CD4-positive, alpha-beta T cell (primary cell): ENCODE measurements around the gene SLC37A1. TPM values are rescaled to one million over a fixed set of nuclear protein-coding genes. Genes with fewer than 3 reads are reported as not detected.

Source experiments
- ATAC-seq: fragments of 200-7000 bp; cut with Tn5 transposase; one replicate; pipeline ENCODE4 v1.10.0; 2022; ENCODE audit warnings: mild to moderate bottlenecking; ENCODE audit not compliant: poor library complexity
- CTCF ChIA-PET: fragments of 350-600 bp; sonication (Branson Sonifier 250); formaldehyde crosslinking; loops from one replicate; lab custom pipeline; 2021; ENCODE audit warnings: antibody characterized with exemption, inconsistent platforms; lab: Charles Lee
- POLR2A ChIA-PET: fragments of 350-600 bp; sonication (Branson Sonifier 250); formaldehyde crosslinking; loops from one replicate; lab custom pipeline; 2021; ENCODE audit warnings: antibody characterized with exemption, inconsistent platforms; lab: Charles Lee
- DNase-seq, 14 experiments: peaks; one replicate each; pipeline ENCODE4 v3.0.0-alpha.2; 2013 to 2020; ENCODE audit warnings: mixed read lengths in 2 of 14
- H3K27ac ChIP-seq, 2 donors: one replicate each; pipeline versions ENCODE4 v1.5.1 to v1.7.0; 2013; ENCODE audit warnings: low read length in 2 of 2, low read depth in 1 of 2, mild to moderate bottlenecking in 1 of 2
- H3K27me3 ChIP-seq, 2 experiments: 1 replicate in 1 of 2; 2 replicates in 1 of 2; pipeline versions ENCODE4 v1.6.1 to v1.7.0; 2013; ENCODE audit warnings: low read length in 2 of 2, control low read depth in 1 of 2, mild to moderate bottlenecking in 1 of 2, moderate library complexity in 1 of 2; ENCODE audit not compliant: insufficient read depth in 2 of 2, control insufficient read depth in 1 of 2
- H3K36me3 ChIP-seq: one replicate; pipeline ENCODE4 v1.6.1; 2013; ENCODE audit warnings: low read length, control low read depth; ENCODE audit not compliant: insufficient read depth
- H3K4me1 ChIP-seq: one replicate; pipeline ENCODE4 v1.6.1; 2013; ENCODE audit warnings: low read length, control low read depth; ENCODE audit not compliant: insufficient read depth
- H3K4me3 ChIP-seq: one replicate; pipeline ENCODE4 v1.5.1; 2013; ENCODE audit warnings: mild to moderate bottlenecking, low read length, moderate library complexity
- H3K9me3 ChIP-seq, 2 experiments: 1 replicate in 1 of 2; 2 replicates in 1 of 2; pipeline versions ENCODE4 v1.6.1 to v1.7.0; 2013; ENCODE audit warnings: low read length in 2 of 2, mild to moderate bottlenecking in 2 of 2, control low read depth in 1 of 2, moderate library complexity in 1 of 2; ENCODE audit not compliant: control insufficient read depth in 1 of 2, insufficient read depth in 1 of 2
- H3K27ac Mint-ChIP-seq: one replicate; pipeline ENCODE4 v1.8.0; 2020; ENCODE audit warnings: mixed read lengths
- H3K27me3 Mint-ChIP-seq: one replicate; pipeline ENCODE4 v1.8.0; 2021; ENCODE audit warnings: mixed read lengths
- H3K36me3 Mint-ChIP-seq: one replicate; pipeline ENCODE4 v1.8.0; 2021; ENCODE audit warnings: low read depth, mixed read lengths
- H3K4me1 Mint-ChIP-seq: one replicate; pipeline ENCODE4 v1.8.0; 2021; ENCODE audit warnings: low read depth, mixed read lengths
- H3K4me3 Mint-ChIP-seq: one replicate; pipeline ENCODE4 v1.8.0; 2020; ENCODE audit warnings: mild to moderate bottlenecking, mixed read lengths
- H3K9me3 Mint-ChIP-seq: one replicate; pipeline ENCODE4 v1.8.0; 2020; ENCODE audit warnings: mixed read lengths
- CTCF ChIP-seq: fragments of 200-600 bp; IDR thresholded peaks from one replicate; pipeline ENCODE4 v1.8.0; 2022; ENCODE audit warnings: antibody characterized with exemption, mild to moderate bottlenecking
- intact Hi-C, 2 experiments: fragments of 100-400 bp; cut with DNase I in 1 of 2; cut with micrococcal nuclease in 1 of 2; formaldehyde crosslinking; loops; one replicate each; pipeline versions ENCODE4 v1.15.1 to v1.9.0; 2023 to 2025; cut with DNase I, micrococcal nuclease
- total RNA-seq, 174 experiments: library from RNA in 2 of 174; stranded (reverse) in 2 of 174; gene quantifications; one replicate each; pipeline ENCODE4 v1.2.3 and lab custom pipeline; 2021 to 2026

The SLC37A1 gene
- total RNA-seq, 2 experiments from 2014 or later, result 16.4 to 16.7 TPM

GRCh38 chr21:42542196-42542595, 28.5 kb downstream of the SLC37A1 start:
- no peak overlapping the region for H3K4me3 ChIP-seq
- H3K27ac ChIP-seq, result no peak overlapping the region
- ATAC-seq, result no peak
- no peak for TF ChIP-seq CTCF
- H3K4me1 Mint-ChIP-seq, result no peaks in the 10 kb centered on the region
- ChIA-PET CTCF (no interaction called here), POLR2A (no interaction called here)
- no peak overlapping the region for H3K27ac Mint-ChIP-seq
- peaks cover 76% of the 10 kb centered on the region for H3K36me3 Mint-ChIP-seq
- no peak overlapping the region for H3K4me3 Mint-ChIP-seq
- DNase-seq, result no peak
- intact Hi-C loops, result no loop called here
- H3K36me3 ChIP-seq, result peaks cover 71% of the 10 kb centered on the region
- no peaks in the 10 kb centered on the region for H3K9me3 ChIP-seq
- H3K4me1 ChIP-seq, result peaks cover 6% of the 10 kb centered on the region
- H3K9me3 Mint-ChIP-seq, result no peaks in the 10 kb centered on the region
- no peaks in the 10 kb centered on the region for H3K27me3 ChIP-seq
- no peaks in the 10 kb centered on the region for H3K27me3 Mint-ChIP-seq

- POLR2A ChIA-PET, result no interaction called here
- no peak overlapping the region for H3K27ac Mint-ChIP-seq
- intact Hi-C loops, result no loop called here
- DNase-seq (no peak), ATAC-seq (no peak)
- Histone ChIP-seq H3K4me3 (no peak overlapping the region), H3K9me3 (no peaks in the 10 kb centered on the region), H3K4me1 (peaks cover 6% of the 10 kb centered on the region), H3K36me3 (peaks cover 75% of the 10 kb centered on the region), H3K27me3 (no peaks in the 10 kb centered on the region), H3K27ac (no peak overlapping the region)
- H3K4me1 Mint-ChIP-seq, result no peaks in the 10 kb centered on the region
- no peak for TF ChIP-seq CTCF
- no peak overlapping the region for H3K4me3 Mint-ChIP-seq
- CTCF ChIA-PET, result no interaction called here
- peaks cover 75% of the 10 kb centered on the region for H3K36me3 Mint-ChIP-seq
- no peaks in the 10 kb centered on the region for H3K27me3 Mint-ChIP-seq
- H3K9me3 Mint-ChIP-seq, result no peaks in the 10 kb centered on the region
Measured at GRCh38 chr21:42542596-42542995, 28.9 kb downstream of the SLC37A1 start.

- Histone ChIP-seq H3K4me1 (peaks cover 6% of the 10 kb centered on the region), H3K4me3 (no peak overlapping the region), H3K27ac (no peak overlapping the region), H3K9me3 (no peaks in the 10 kb centered on the region), H3K27me3 (no peaks in the 10 kb centered on the region), H3K36me3 (peaks cover 79% of the 10 kb centered on the region)
- Mint-ChIP-seq H3K27ac (no peak overlapping the region), H3K36me3 (peaks cover 75% of the 10 kb centered on the region), H3K4me3 (no peak overlapping the region), H3K27me3 (no peaks in the 10 kb centered on the region), H3K4me1 (no peaks in the 10 kb centered on the region), H3K9me3 (no peaks in the 10 kb centered on the region)
- CTCF ChIA-PET, result no interaction called here
- POLR2A ChIA-PET, result no interaction called here
- ATAC-seq, result no peak
- no peak for TF ChIP-seq CTCF
- intact Hi-C loops, result no loop called here
- no peak for DNase-seq
Measured at GRCh38 chr21:42543106-42543847, 29.6 kb downstream of the SLC37A1 start.
